GM12878 (cell line): ENCODE measurements around the gene BCAS4.

Experiments
- EZH2 ChIP-seq: IDR thresholded peaks from 2 replicates; pipeline ENCODE4 v1.6.1; 2012; ENCODE audit warnings: low read depth, mild to moderate bottlenecking, control low read depth, inconsistent platforms, low read length, borderline replicate concordance; ENCODE audit not compliant: control insufficient read depth
- HDAC2 ChIP-seq: fragments of 200-600 bp; sonication (generic); IDR thresholded peaks from 2 replicates; pipeline ENCODE4 v1.6.1; 2017
- MLLT1 ChIP-seq: fragments of 450-650 bp; IDR thresholded peaks from 2 replicates; pipeline ENCODE4 v1.6.1; 2016; ENCODE audit warnings: mild to moderate bottlenecking
- MTA3 ChIP-seq: IDR thresholded peaks from 2 replicates; pipeline ENCODE4 v1.6.1; 2012; ENCODE audit warnings: low read length, inconsistent platforms, borderline replicate concordance
- POLR2AphosphoS5 ChIP-seq: IDR thresholded peaks from 2 replicates; pipeline ENCODE4 v1.6.1; 2011; ENCODE audit warnings: mild to moderate bottlenecking, low read length, inconsistent platforms
- RCOR1 ChIP-seq: conservative IDR thresholded peaks from 2 replicates; pipeline ENCODE4 v1.6.1; 2012; ENCODE audit warnings: low read depth, low read length, improper control_type of control experiment
- SP1 ChIP-seq: IDR thresholded peaks from one replicate; pipeline ENCODE4 v1.6.1; 2011; ENCODE audit warnings: low read depth, low read length
- SREBF1 ChIP-seq: IDR thresholded peaks from 2 replicates; pipeline ENCODE4 v1.6.1; 2012; ENCODE audit warnings: mild to moderate bottlenecking, low read length
- TCF12 ChIP-seq: IDR thresholded peaks from 2 replicates; pipeline ENCODE4 v1.6.1; 2011; ENCODE audit warnings: low read depth, mild to moderate bottlenecking, low read length
- ZBTB33 ChIP-seq: fragments of 450-650 bp; IDR thresholded peaks from 2 replicates; pipeline ENCODE4 v1.6.1; 2017; ENCODE audit warnings: mild to moderate bottlenecking
- TF ChIP-seq, protein P1 (sequence below), 3 experiments: IDR thresholded peaks in 2 of 3; conservative IDR thresholded peaks in 1 of 3; 2 replicates each; pipeline ENCODE4 v1.5.1; 2011; ENCODE audit warnings: low read depth in 3 of 3, low read length in 3 of 3, mild to moderate bottlenecking in 3 of 3, control low read depth in 2 of 3, moderate library complexity in 2 of 3, inconsistent platforms in 1 of 3, mixed read lengths in 1 of 3; ENCODE audit not compliant: control insufficient read depth in 2 of 3, insufficient read depth in 1 of 3; ENCODE audit errors: extremely low read depth in 1 of 3
- TF ChIP-seq, protein P2 (sequence below): fragments of 150-350 bp; IDR thresholded peaks from 2 replicates; pipeline ENCODE4 v1.6.1; 2016; ENCODE audit warnings: low read depth, low read length

- TF ChIP-seq SP1 (no peak), MTA3 (no peak), HDAC2 (no peak), RCOR1 (no peak), POLR2AphosphoS5 (no peak), SREBF1 (no peak), TCF12 (no peak), EZH2 (no peak), ZBTB33 (no peak), MLLT1 (no peak)
- TF ChIP-seq, protein P1, sequence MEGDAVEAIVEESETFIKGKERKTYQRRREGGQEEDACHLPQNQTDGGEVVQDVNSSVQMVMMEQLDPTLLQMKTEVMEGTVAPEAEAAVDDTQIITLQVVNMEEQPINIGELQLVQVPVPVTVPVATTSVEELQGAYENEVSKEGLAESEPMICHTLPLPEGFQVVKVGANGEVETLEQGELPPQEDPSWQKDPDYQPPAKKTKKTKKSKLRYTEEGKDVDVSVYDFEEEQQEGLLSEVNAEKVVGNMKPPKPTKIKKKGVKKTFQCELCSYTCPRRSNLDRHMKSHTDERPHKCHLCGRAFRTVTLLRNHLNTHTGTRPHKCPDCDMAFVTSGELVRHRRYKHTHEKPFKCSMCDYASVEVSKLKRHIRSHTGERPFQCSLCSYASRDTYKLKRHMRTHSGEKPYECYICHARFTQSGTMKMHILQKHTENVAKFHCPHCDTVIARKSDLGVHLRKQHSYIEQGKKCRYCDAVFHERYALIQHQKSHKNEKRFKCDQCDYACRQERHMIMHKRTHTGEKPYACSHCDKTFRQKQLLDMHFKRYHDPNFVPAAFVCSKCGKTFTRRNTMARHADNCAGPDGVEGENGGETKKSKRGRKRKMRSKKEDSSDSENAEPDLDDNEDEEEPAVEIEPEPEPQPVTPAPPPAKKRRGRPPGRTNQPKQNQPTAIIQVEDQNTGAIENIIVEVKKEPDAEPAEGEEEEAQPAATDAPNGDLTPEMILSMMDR (IDR thresholded peaks at IDR 0.05 in 2 of 3, conservative IDR thresholded peaks at IDR 0.05 in 1 of 3; ENCODE audit: control insufficient read depth in 2 of 3, extremely low read depth in 1 of 3, insufficient read depth in 1 of 3, low read depth in 3 of 3, low read length in 3 of 3) = no peak
- TF ChIP-seq, protein P2, sequence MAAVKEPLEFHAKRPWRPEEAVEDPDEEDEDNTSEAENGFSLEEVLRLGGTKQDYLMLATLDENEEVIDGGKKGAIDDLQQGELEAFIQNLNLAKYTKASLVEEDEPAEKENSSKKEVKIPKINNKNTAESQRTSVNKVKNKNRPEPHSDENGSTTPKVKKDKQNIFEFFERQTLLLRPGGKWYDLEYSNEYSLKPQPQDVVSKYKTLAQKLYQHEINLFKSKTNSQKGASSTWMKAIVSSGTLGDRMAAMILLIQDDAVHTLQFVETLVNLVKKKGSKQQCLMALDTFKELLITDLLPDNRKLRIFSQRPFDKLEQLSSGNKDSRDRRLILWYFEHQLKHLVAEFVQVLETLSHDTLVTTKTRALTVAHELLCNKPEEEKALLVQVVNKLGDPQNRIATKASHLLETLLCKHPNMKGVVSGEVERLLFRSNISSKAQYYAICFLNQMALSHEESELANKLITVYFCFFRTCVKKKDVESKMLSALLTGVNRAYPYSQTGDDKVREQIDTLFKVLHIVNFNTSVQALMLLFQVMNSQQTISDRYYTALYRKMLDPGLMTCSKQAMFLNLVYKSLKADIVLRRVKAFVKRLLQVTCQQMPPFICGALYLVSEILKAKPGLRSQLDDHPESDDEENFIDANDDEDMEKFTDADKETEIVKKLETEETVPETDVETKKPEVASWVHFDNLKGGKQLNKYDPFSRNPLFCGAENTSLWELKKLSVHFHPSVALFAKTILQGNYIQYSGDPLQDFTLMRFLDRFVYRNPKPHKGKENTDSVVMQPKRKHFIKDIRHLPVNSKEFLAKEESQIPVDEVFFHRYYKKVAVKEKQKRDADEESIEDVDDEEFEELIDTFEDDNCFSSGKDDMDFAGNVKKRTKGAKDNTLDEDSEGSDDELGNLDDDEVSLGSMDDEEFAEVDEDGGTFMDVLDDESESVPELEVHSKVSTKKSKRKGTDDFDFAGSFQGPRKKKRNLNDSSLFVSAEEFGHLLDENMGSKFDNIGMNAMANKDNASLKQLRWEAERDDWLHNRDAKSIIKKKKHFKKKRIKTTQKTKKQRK = no peak
Measured at GRCh38 chr20:50810063-50810462, 15.2 kb downstream of the BCAS4 start.
